Mesenchymal stem cell (in vitro differentiated cells and primary cell): Measurements from ENCODE around the gene BCO1.

Source experiments
- DNase-seq: peaks from one replicate; pipeline ENCODE4 v3.0.0-alpha.2; 2013
- H2AFZ ChIP-seq: one replicate; pipeline ENCODE4 v1.6.1; 2013; ENCODE audit warnings: low read depth, mild to moderate bottlenecking, control low read depth, inconsistent platforms, low read length, moderate library complexity
- H2AK5ac ChIP-seq: 2 replicates; pipeline ENCODE4 v1.6.1; 2013; ENCODE audit warnings: low read length, moderate library complexity, mild to moderate bottlenecking, inconsistent platforms; ENCODE audit not compliant: severe bottlenecking
- H2BK120ac ChIP-seq: one replicate; pipeline ENCODE4 v1.6.1; 2013; ENCODE audit warnings: low read depth, mild to moderate bottlenecking, inconsistent platforms, low read length, moderate library complexity
- H2BK12ac ChIP-seq, 2 experiments: one replicate each; pipeline ENCODE4 v1.6.1; 2013; ENCODE audit warnings: inconsistent platforms in 2 of 2, low read length in 2 of 2, mild to moderate bottlenecking in 2 of 2, moderate library complexity in 2 of 2, control low read depth in 1 of 2
- H2BK15ac ChIP-seq: one replicate; pipeline ENCODE4 v1.6.1; 2013; ENCODE audit warnings: mild to moderate bottlenecking, low read depth, inconsistent platforms; ENCODE audit not compliant: poor library complexity, severe bottlenecking
- H2BK5ac ChIP-seq: 2 replicates; pipeline ENCODE4 v1.6.1; 2013; ENCODE audit warnings: low read depth, mild to moderate bottlenecking, low read length, control low read depth, inconsistent platforms; ENCODE audit not compliant: poor library complexity, severe bottlenecking
- H3K14ac ChIP-seq, 2 experiments: one replicate each; pipeline ENCODE4 v1.6.1; 2013; ENCODE audit warnings: inconsistent platforms in 2 of 2, low read length in 2 of 2, control low read depth in 1 of 2, mild to moderate bottlenecking in 1 of 2, moderate library complexity in 1 of 2
- H3K18ac ChIP-seq, 2 experiments: one replicate each; pipeline ENCODE4 v1.6.1; 2013; ENCODE audit warnings: inconsistent platforms in 2 of 2, low read length in 2 of 2, control low read depth in 1 of 2, low read depth in 1 of 2, mild to moderate bottlenecking in 1 of 2
- H3K23ac ChIP-seq, 2 experiments: one replicate each; pipeline ENCODE4 v1.6.1; 2013; ENCODE audit warnings: inconsistent platforms in 2 of 2, low read length in 2 of 2, mild to moderate bottlenecking in 2 of 2, moderate library complexity in 2 of 2, control low read depth in 1 of 2
- H3K27ac ChIP-seq: 2 replicates; pipeline ENCODE4 v1.5.1; 2013; ENCODE audit warnings: mild to moderate bottlenecking, moderate library complexity, low read length, control low read depth, inconsistent platforms; ENCODE audit not compliant: poor library complexity, severe bottlenecking
- H3K27me3 ChIP-seq, 2 experiments: 2 replicates each; pipeline versions ENCODE4 v1.6.1 to v1.7.0; 2013; ENCODE audit warnings: low read length in 2 of 2, mild to moderate bottlenecking in 2 of 2, moderate library complexity in 2 of 2, control low read depth in 1 of 2, inconsistent platforms in 1 of 2; ENCODE audit not compliant: control insufficient read depth in 1 of 2, insufficient read depth in 1 of 2
- H3K36me3 ChIP-seq, 2 experiments: 2 replicates each; pipeline versions ENCODE4 v1.6.1 to v1.7.0; 2013; ENCODE audit warnings: low read length in 2 of 2, control low read depth in 1 of 2, inconsistent platforms in 1 of 2, low read depth in 1 of 2, mild to moderate bottlenecking in 1 of 2; ENCODE audit not compliant: insufficient read depth in 2 of 2, control insufficient read depth in 1 of 2
- H3K4ac ChIP-seq, 2 experiments: one replicate each; pipeline ENCODE4 v1.6.1; 2013; ENCODE audit warnings: inconsistent platforms in 2 of 2, low read length in 2 of 2, mild to moderate bottlenecking in 2 of 2, moderate library complexity in 2 of 2, control low read depth in 1 of 2, low read depth in 1 of 2
- H3K4me1 ChIP-seq: 2 replicates; pipeline ENCODE4 v1.6.1; 2013; ENCODE audit warnings: low read depth, low read length, control low read depth; ENCODE audit not compliant: control insufficient read depth, insufficient read depth
- H3K4me2 ChIP-seq: 2 replicates; pipeline ENCODE4 v1.6.1; 2013; ENCODE audit warnings: low read length, mild to moderate bottlenecking, inconsistent platforms; ENCODE audit not compliant: poor library complexity, severe bottlenecking
- H3K4me3 ChIP-seq, 2 experiments: 2 replicates each; pipeline versions ENCODE4 v1.5.1 to v1.7.0; 2013; ENCODE audit warnings: low read length in 2 of 2, mild to moderate bottlenecking in 2 of 2, control low read depth in 1 of 2, low read depth in 1 of 2; ENCODE audit not compliant: insufficient read depth in 1 of 2
- H3K79me1 ChIP-seq: replicated peaks from 2 replicates; pipeline ENCODE4 v1.6.1; 2013; ENCODE audit warnings: mild to moderate bottlenecking, control low read depth, low read length, inconsistent platforms; ENCODE audit not compliant: poor library complexity, severe bottlenecking
- H3K9ac ChIP-seq: 2 replicates; pipeline ENCODE4 v1.7.0; 2013; ENCODE audit warnings: mild to moderate bottlenecking, low read length, moderate library complexity
- H3K9me3 ChIP-seq: 2 replicates; pipeline ENCODE4 v1.7.0; 2013; ENCODE audit warnings: mild to moderate bottlenecking, low read length; ENCODE audit not compliant: control insufficient read depth
- H4K8ac ChIP-seq: one replicate; pipeline ENCODE4 v1.6.1; 2013; ENCODE audit warnings: inconsistent platforms, mild to moderate bottlenecking, low read length, moderate library complexity
- H4K91ac ChIP-seq: one replicate; pipeline ENCODE4 v1.6.1; 2013; ENCODE audit warnings: mild to moderate bottlenecking, low read length, inconsistent platforms
- WGBS: methylation state at CpG from one replicate; pipeline ENCODE4 v1.1.7; 2013; ENCODE audit warnings: mixed read lengths; 5-methylcytosine and 5-hydroxymethylcytosine counted together

BCO1 gene

DNA sequence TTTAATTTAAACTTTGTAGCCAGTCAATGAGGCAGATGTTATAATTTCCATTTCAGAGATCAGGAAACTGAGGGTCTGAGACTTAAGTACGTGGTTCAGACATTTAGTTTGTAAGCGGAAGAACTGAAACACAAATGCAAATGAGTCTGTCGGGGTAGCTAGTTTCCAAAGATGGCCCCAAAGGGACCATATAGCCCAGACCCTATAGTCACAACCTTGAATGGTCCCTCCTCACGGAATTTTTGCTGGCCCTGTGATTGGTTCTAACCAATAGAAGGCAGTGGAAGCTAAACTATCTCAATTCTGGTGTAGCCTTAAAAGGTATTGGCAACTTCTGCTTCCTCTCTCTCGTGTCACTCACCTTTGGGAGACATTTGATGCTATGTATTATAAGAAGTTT lies 7.5 kb upstream of the BCO1 start:
- no peaks in the 10 kb centered on the region for H3K79me1 ChIP-seq
- DNase-seq = no peak
- H3K36me3 ChIP-seq = no peaks in the 10 kb centered on the region
- H2BK120ac ChIP-seq = no peak overlapping the region
- no peak overlapping the region for H3K23ac ChIP-seq
- H4K8ac ChIP-seq = no peak overlapping the region
- H2BK5ac ChIP-seq = no peak overlapping the region
- 80% methylated on average over 5 of the region's 5 CpGs for WGBS
- H2BK12ac ChIP-seq = no peak overlapping the region
- no peak overlapping the region for H2AFZ ChIP-seq
- H3K18ac ChIP-seq = no peak overlapping the region
- H3K4me3 ChIP-seq = no peak overlapping the region
- H2BK15ac ChIP-seq = no peak overlapping the region
- peaks cover 34 to 50% of the 10 kb centered on the region in 2 experiments for H3K27me3 ChIP-seq
- no peak overlapping the region for H3K4ac ChIP-seq
- no peak overlapping the region for H3K14ac ChIP-seq
- H3K9ac ChIP-seq = no peak overlapping the region
- no peak overlapping the region for H4K91ac ChIP-seq
- H3K4me2 ChIP-seq = no peak overlapping the region
- H3K9me3 ChIP-seq = no peaks in the 10 kb centered on the region
- no peak overlapping the region for H3K27ac ChIP-seq
- no peaks in the 10 kb centered on the region for H3K4me1 ChIP-seq
- H2AK5ac ChIP-seq = no peak overlapping the region

DNA sequence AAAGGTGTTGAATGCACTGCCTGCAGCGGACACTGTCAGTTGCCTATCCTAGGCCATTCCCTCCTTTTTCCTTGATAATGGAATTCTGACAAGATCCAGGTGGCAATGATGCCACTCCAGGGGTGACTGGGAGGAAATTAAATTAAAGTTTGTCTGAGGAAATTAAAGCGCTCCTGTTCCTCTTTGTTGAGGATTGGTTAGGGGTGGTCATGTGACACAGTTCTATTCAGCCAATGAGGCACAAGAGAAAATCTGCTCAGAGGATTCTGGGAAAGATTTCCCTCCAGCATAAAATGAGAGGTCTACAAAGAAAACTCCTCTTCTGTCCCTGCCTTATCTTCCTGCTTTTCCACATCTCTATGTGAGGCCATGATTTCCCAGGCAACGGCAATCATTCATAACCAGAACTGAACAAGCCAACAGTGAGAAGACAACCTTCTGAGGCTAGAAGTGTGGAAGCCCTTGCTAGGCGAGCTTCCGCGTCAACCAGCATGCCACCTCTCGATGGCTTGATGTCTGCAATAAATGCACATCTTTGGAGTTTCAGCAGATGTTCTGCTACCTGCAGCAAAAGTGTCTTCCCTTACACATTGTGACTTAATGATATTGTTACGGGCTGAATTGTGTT lies 5.6 kb upstream of the BCO1 start:
- H3K4me2 ChIP-seq = no peak overlapping the region
- DNase-seq = no peak
- H3K79me1 ChIP-seq = no peaks in the 10 kb centered on the region
- H3K9ac ChIP-seq = no peak overlapping the region
- no peak overlapping the region for H4K91ac ChIP-seq
- peaks cover 31 to 47% of the 10 kb centered on the region in 2 experiments for H3K27me3 ChIP-seq
- no peak overlapping the region for H2BK15ac ChIP-seq
- H3K14ac ChIP-seq = no peak overlapping the region
- WGBS = 95% methylated on average over 8 of the region's 8 CpGs
- no peak overlapping the region for H3K23ac ChIP-seq
- H2BK120ac ChIP-seq = no peak overlapping the region
- H3K27ac ChIP-seq = no peak overlapping the region
- H2AFZ ChIP-seq = no peak overlapping the region
- H2AK5ac ChIP-seq = no peak overlapping the region
- H3K4ac ChIP-seq = no peak overlapping the region
- H2BK12ac ChIP-seq = no peak overlapping the region
- no peaks in the 10 kb centered on the region for H3K9me3 ChIP-seq
- H3K4me3 ChIP-seq = no peak overlapping the region
- H3K4me1 ChIP-seq = peaks cover 8% of the 10 kb centered on the region
- H4K8ac ChIP-seq = no peak overlapping the region
- no peaks in the 10 kb centered on the region for H3K36me3 ChIP-seq
- H3K18ac ChIP-seq = no peak overlapping the region
- no peak overlapping the region for H2BK5ac ChIP-seq

DNA sequence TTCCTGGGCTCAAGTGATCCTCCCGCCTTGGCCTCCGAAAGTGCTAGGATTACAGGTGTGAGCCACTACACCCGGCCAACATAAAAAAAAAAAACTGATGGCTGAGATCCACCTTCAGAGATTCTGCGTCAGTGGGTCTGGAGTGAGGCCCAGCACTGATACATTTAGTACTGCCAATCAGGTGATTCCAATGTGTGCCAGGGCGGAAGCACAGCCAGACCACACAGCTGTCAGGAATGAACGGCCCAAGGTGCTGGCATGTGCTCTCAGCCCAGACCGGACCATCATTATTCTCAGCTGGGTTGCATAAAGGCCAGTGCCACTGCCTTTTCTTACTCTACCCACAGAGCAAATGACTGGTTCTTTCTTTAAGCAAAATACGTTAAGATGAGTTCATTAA lies 1.2 kb upstream of the BCO1 start:
- Histone ChIP-seq H2BK120ac (no peak overlapping the region), H3K9ac (no peak overlapping the region), H3K18ac (peak overlapping the region in 1 of 2 experiments; percentile 16), H3K4me1 (peaks cover 14% of the 10 kb centered on the region), H3K4ac (no peak overlapping the region), H2BK12ac (no peak overlapping the region), H3K27ac (peak overlapping the region; percentile 70), H2BK5ac (no peak overlapping the region), H3K4me3 (no peak overlapping the region), H2AK5ac (no peak overlapping the region), H3K9me3 (no peaks in the 10 kb centered on the region), H3K23ac (no peak overlapping the region), H2AFZ (no peak overlapping the region), H3K27me3 (peaks cover 0 to 8% of the 10 kb centered on the region in 2 experiments), H3K79me1 (peaks cover 3% of the 10 kb centered on the region), H3K36me3 (no peaks in the 10 kb centered on the region), H3K14ac (no peak overlapping the region), H2BK15ac (no peak overlapping the region), H4K8ac (no peak overlapping the region), H3K4me2 (no peak overlapping the region), H4K91ac (no peak overlapping the region)
- DNase-seq = no peak
- WGBS = 97% methylated on average over 8 of the region's 8 CpGs

DNA sequence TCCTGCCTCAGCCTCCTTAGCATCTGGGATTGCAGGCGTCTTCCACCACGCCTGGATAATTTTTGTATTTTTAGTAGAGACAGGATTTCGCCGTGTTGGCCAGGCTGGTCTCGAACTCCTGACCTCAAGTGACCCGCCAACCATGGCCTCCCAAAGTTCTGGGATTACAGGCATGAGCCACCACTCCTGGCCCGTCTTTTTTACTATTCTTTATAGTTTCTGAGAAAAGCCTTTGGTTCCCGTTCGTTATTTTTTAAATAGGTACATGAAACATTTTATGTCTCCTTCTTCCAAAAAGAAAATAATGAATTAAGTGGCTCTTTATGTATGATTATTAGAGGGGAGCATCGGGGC lies 570 bp upstream of the BCO1 start:
- no peak overlapping the region for H2BK12ac ChIP-seq
- H4K8ac ChIP-seq = no peak overlapping the region
- H2AFZ ChIP-seq = no peak overlapping the region
- H3K9ac ChIP-seq = peak overlapping the region; percentile 80
- H3K4ac ChIP-seq = no peak overlapping the region
- H3K18ac ChIP-seq = no peak overlapping the region
- peak overlapping the region in 1 of 2 experiments; percentile 81 for H3K4me3 ChIP-seq
- no peak overlapping the region for H3K14ac ChIP-seq
- no peak for DNase-seq
- no peaks in the 10 kb centered on the region for H3K9me3 ChIP-seq
- peaks cover 0 to 7% of the 10 kb centered on the region in 2 experiments for H3K27me3 ChIP-seq
- H3K36me3 ChIP-seq = no peaks in the 10 kb centered on the region
- H2BK15ac ChIP-seq = no peak overlapping the region
- H2BK5ac ChIP-seq = no peak overlapping the region
- no peak overlapping the region for H2AK5ac ChIP-seq
- H3K4me2 ChIP-seq = peak overlapping the region; percentile 0
- no peak overlapping the region for H2BK120ac ChIP-seq
- 83% methylated on average over 7 of the region's 10 CpGs for WGBS
- no peak overlapping the region for H3K23ac ChIP-seq
- H3K4me1 ChIP-seq = peaks cover 14% of the 10 kb centered on the region
- H3K79me1 ChIP-seq = peaks cover 5% of the 10 kb centered on the region
- H3K27ac ChIP-seq = peak overlapping the region; percentile 70
- H4K91ac ChIP-seq = no peak overlapping the region
